K562 (cell line): ENCODE measurements around the gene METTL21C. TPM values are rescaled to one million over a fixed set of nuclear protein-coding genes. Genes with fewer than 3 reads are reported as not detected.

Experiments used
- ATAC-seq: fragments of 200-7000 bp; cut with Tn5 transposase; 3 replicates; pipeline ENCODE4 v1.9.1; 2020; ENCODE audit warnings: moderate library complexity
- BruUV-seq: library from RNA; stranded (reverse); fragments of 400-500 nt; replicated peaks from 2 replicates; lab custom pipeline; 2021; lab: Mats Ljungman, UMichigan
- CTCF ChIA-PET: fragments of 300-600 bp; formaldehyde crosslinking; extraction: SDS; loops from one replicate; lab custom pipeline; 2021; ENCODE audit warnings: low intra/inter-chr PET ratio; lab: Yijun Ruan, JAX
- POLR2A ChIA-PET: fragments of 300-600, 350-650 bp; sonication (Branson Sonifier 250); formaldehyde crosslinking; extraction: SDS; loops from one replicate; lab custom pipeline; 2021; ENCODE audit warnings: antibody characterized with exemption, inconsistent platforms; lab: Yijun Ruan, JAX
- DNase-seq, 4 experiments: peaks; one replicate each; pipeline versions ENCODE4 v3.0.0 to v3.0.0-alpha.2; 2011 to 2018; ENCODE audit warnings: low spot score in 3 of 4, mixed read lengths in 3 of 4; ENCODE audit errors: extremely low read depth in 1 of 4
- FAIRE-seq: peaks from 2 replicates; lab custom pipeline; 2011; peaks lifted over from hg19 to GRCh38; lab: Jason Lieb, UNC
- H2AFZ ChIP-seq: 2 replicates; pipeline ENCODE4 v1.6.0; 2011; ENCODE audit warnings: low read depth, low read length, control low read depth, inconsistent platforms
- H3K27ac ChIP-seq: fragments of 200-600 bp; 3 replicates; pipeline ENCODE4 v1.8.0; 2011; ENCODE audit warnings: low read depth, mild to moderate bottlenecking, control low read depth, inconsistent platforms, low read length, moderate library complexity, mixed read lengths; ENCODE audit errors: extremely low read depth
- H3K27me3 ChIP-seq, 2 experiments: fragments of 300-600 bp in 1 of 2; 2 replicates in 1 of 2; 3 replicates in 1 of 2; pipeline versions ENCODE4 v1.6.0 to v1.8.0; 2011; ENCODE audit warnings: inconsistent platforms in 2 of 2, low read length in 2 of 2, mild to moderate bottlenecking in 1 of 2, mixed read lengths in 1 of 2, moderate library complexity in 1 of 2; ENCODE audit not compliant: control insufficient read depth in 2 of 2, insufficient read depth in 2 of 2
- H3K36me3 ChIP-seq: fragments of 300-600 bp; 3 replicates; pipeline ENCODE4 v1.8.0; 2011; ENCODE audit warnings: mild to moderate bottlenecking, low read length, inconsistent platforms; ENCODE audit not compliant: control insufficient read depth, insufficient read depth
- H3K4me1 ChIP-seq, 2 experiments: fragments of 200-600 bp in 1 of 2; replicated peaks in 1 of 2; 2 replicates in 1 of 2; 3 replicates in 1 of 2; pipeline versions ENCODE4 v1.5.1 to v1.8.0; 2011; ENCODE audit warnings: inconsistent platforms in 2 of 2, low read length in 2 of 2, mild to moderate bottlenecking in 1 of 2, mixed read lengths in 1 of 2, moderate library complexity in 1 of 2; ENCODE audit not compliant: control insufficient read depth in 2 of 2, insufficient read depth in 2 of 2
- H3K4me2 ChIP-seq: 2 replicates; pipeline ENCODE4 v1.6.1; 2011; ENCODE audit warnings: low read length, control low read depth, inconsistent platforms, mixed read lengths; ENCODE audit not compliant: insufficient read depth
- H3K4me3 ChIP-seq: fragments of 200-600 bp; sonication (generic), shearing (Covaris generic); 2 replicates; pipeline ENCODE4 v1.5.1; 2016; ENCODE audit warnings: control low read depth, inconsistent platforms
- H3K79me2 ChIP-seq: fragments of 200-600 bp; 3 replicates; pipeline ENCODE4 v1.8.0; 2011; ENCODE audit warnings: low read length, inconsistent platforms; ENCODE audit not compliant: control insufficient read depth, insufficient read depth
- H3K9ac ChIP-seq, 2 experiments: 2 replicates each; pipeline versions ENCODE4 v1.6.0 to v1.6.1; 2011; ENCODE audit warnings: low read depth in 2 of 2, low read length in 2 of 2, control low read depth in 1 of 2, inconsistent platforms in 1 of 2, mild to moderate bottlenecking in 1 of 2, mixed read lengths in 1 of 2; ENCODE audit not compliant: insufficient read depth in 1 of 2
- H3K9me1 ChIP-seq: one replicate; pipeline ENCODE4 v1.6.0; 2011; ENCODE audit warnings: inconsistent platforms, mild to moderate bottlenecking, low read length, moderate library complexity; ENCODE audit not compliant: control insufficient read depth, insufficient read depth
- H3K9me3 ChIP-seq: replicated peaks from 2 replicates; pipeline ENCODE4 v1.5.1; 2011; ENCODE audit warnings: low read depth, low read length, inconsistent platforms; ENCODE audit not compliant: control insufficient read depth, insufficient read depth
- H4K20me1 ChIP-seq: replicated peaks from 2 replicates; pipeline ENCODE4 v1.6.1; 2011; ENCODE audit warnings: low read length, inconsistent platforms, mixed read lengths; ENCODE audit not compliant: control insufficient read depth, insufficient read depth
- DDX20 ChIP-seq: fragments of 450-650 bp; IDR thresholded peaks from 2 replicates; pipeline ENCODE4 v1.6.1; 2016; ENCODE audit warnings: missing genetic modification characterization, low read depth, mild to moderate bottlenecking, missing compliant biosample characterization, moderate library complexity
- E2F8 ChIP-seq: fragments of 450-650 bp; IDR thresholded peaks from 2 replicates; pipeline ENCODE4 v1.7.1; 2018; ENCODE audit warnings: mild to moderate bottlenecking, low read depth; ENCODE audit not compliant: partially characterized antibody
- HES1 ChIP-seq: fragments of 450-650 bp; IDR thresholded peaks from 2 replicates; pipeline ENCODE4 v1.6.1; 2016; ENCODE audit warnings: low read depth, mild to moderate bottlenecking, moderate library complexity
- HMG20A ChIP-seq: fragments of 450-650 bp; formaldehyde crosslinking; conservative IDR thresholded peaks from 2 replicates; pipeline ENCODE4 v1.4.0; 2020; ENCODE audit warnings: mild to moderate bottlenecking, mixed read lengths
- KLF13 ChIP-seq: fragments of 450-650 bp; IDR thresholded peaks from 2 replicates; pipeline ENCODE4 v1.6.1; 2016; ENCODE audit warnings: missing genetic modification characterization, low read depth, mild to moderate bottlenecking, missing compliant biosample characterization, moderate library complexity, borderline replicate concordance
- MLX ChIP-seq, 2 experiments: fragments of 450-650 bp in 1 of 2; sonication (generic) in 1 of 2; formaldehyde crosslinking; conservative IDR thresholded peaks; 2 replicates each; pipeline versions ENCODE4 v1.4.0 to v1.8.1; 2020 to 2022; ENCODE audit warnings: mild to moderate bottlenecking in 1 of 2, missing genetic modification reagents in 1 of 2
- NFIX ChIP-seq: fragments of 250-450 bp; sonication (Bioruptor Pico); IDR thresholded peaks from 2 replicates; pipeline ENCODE4 v1.4.0; 2020; ENCODE audit warnings: low read depth, mild to moderate bottlenecking, moderate library complexity
- RBM34 ChIP-seq: fragments of 200-400 bp; formaldehyde crosslinking; IDR thresholded peaks from 2 replicates; pipeline ENCODE4 v1.6.1; 2018; ENCODE audit warnings: low read length, borderline replicate concordance; ENCODE audit not compliant: insufficient read depth
- SNRNP70 ChIP-seq: fragments of 200-400 bp; formaldehyde crosslinking; optimal IDR thresholded peaks from 2 replicates; pipeline ENCODE3; 2017; ENCODE audit warnings: low read depth, low read length
- U2AF1 ChIP-seq: fragments of 200-400 bp; formaldehyde crosslinking; optimal IDR thresholded peaks from 2 replicates; pipeline ENCODE3; 2017; ENCODE audit warnings: mild to moderate bottlenecking, low read depth, low read length, moderate library complexity
- XRCC3 ChIP-seq: fragments of 450-650 bp; IDR thresholded peaks from 2 replicates; pipeline ENCODE4 v1.6.1; 2017; ENCODE audit warnings: mild to moderate bottlenecking, moderate library complexity
- ZNF280A ChIP-seq: fragments of 450-650 bp; IDR thresholded peaks from 2 replicates; pipeline ENCODE4 v1.6.1; 2018; ENCODE audit warnings: mild to moderate bottlenecking, low read depth; ENCODE audit not compliant: partially characterized antibody
- ZNF280B ChIP-seq: fragments of 250-450 bp; sonication (Bioruptor Pico); IDR thresholded peaks from 2 replicates; pipeline ENCODE4 v1.5.1; 2021; ENCODE audit warnings: mild to moderate bottlenecking
- ZNF347 ChIP-seq: fragments of 450-650 bp; formaldehyde crosslinking; IDR thresholded peaks from 2 replicates; pipeline ENCODE4 v1.4.0; 2020; ENCODE audit warnings: low read depth, mild to moderate bottlenecking, moderate library complexity
- ZZZ3 ChIP-seq: fragments of 450-650 bp; IDR thresholded peaks from 2 replicates; pipeline ENCODE4 v1.6.1; 2016; ENCODE audit warnings: antibody characterized with exemption, mild to moderate bottlenecking, moderate library complexity
- WGBS: fragments of 100-300 bp; shearing (Covaris generic); methylation state at CpG from one replicate; pipeline ENCODE4 v1.1.6; 2016; ENCODE audit warnings: low coverage, mixed read lengths; ENCODE audit not compliant: insufficient coverage; ENCODE audit errors: missing lambda C conversion rate; 5-methylcytosine and 5-hydroxymethylcytosine counted together
- in situ Hi-C: fragments of 300-500 bp; cut with MboI; formaldehyde crosslinking; loops from 4 replicates; pipeline ENCODE4 v1.15.0; 2018; ENCODE audit warnings: inconsistent platforms, mixed read lengths
- intact Hi-C: fragments of 100-400 bp; cut with micrococcal nuclease; formaldehyde crosslinking; loops from 2 replicates; pipeline ENCODE4 v1.14.2; 2022
- polyA plus RNA-seq, 8 experiments: library from polyadenylated mRNA; depleted of rRNA in 4 of 8; stranded (reverse) in 5 of 8; unstranded in 3 of 8; fragments of >200 nt; fragmentation: Nextera tagmentation in 2 of 8; fragmentation: Illumina TruSeq in 1 of 8; extraction: Ambion mirVana in 2 of 8; extraction: Trizol in 1 of 8; gene quantifications; 2 replicates each; pipeline versions ENCODE4 v1.2.1 to v1.2.3, GENCODE V29; 2011 to 2014; ENCODE audit warnings: inconsistent platforms in 1 of 8, missing spikeins in 1 of 8
- total RNA-seq, 7 experiments: library from RNA; depleted of rRNA in 6 of 7; stranded (reverse); fragments of >200 nt in 6 of 7; fragmentation: Illumina TruSeq in 2 of 7; extraction: Trizol in 2 of 7; gene quantifications; 2 replicates each; pipeline versions ENCODE4 v1.2.1 to v1.2.3, GENCODE V29; 2011 to 2021; ENCODE audit warnings: low replicate concordance in 1 of 7

The METTL21C gene
- total and polyA plus RNA-seq, 9 of the 15 experiments (the other 6 are each of a cell fraction or from before 2014, with no cell fraction given), result not detected

- FAIRE-seq (no peak), ATAC-seq (no peak), DNase-seq (no peak)
- H3K9me1 ChIP-seq, result no peaks in the 10 kb centered on the region
- TF ChIP-seq U2AF1 (no peak), ZNF347 (CRISPR knock-in tag) (no peak), E2F8 (no peak), RBM34 (no peak), ZNF280A (no peak), HMG20A (CRISPR knock-in tag) (no peak), XRCC3 (no peak), MLX (CRISPR knock-in tag; conservative IDR thresholded peaks at IDR 0.05) (no peak), SNRNP70 (no peak), ZZZ3 (no peak), ZNF280B (no peak), HES1 (no peak), KLF13 (tag) (no peak), DDX20 (tag) (no peak), NFIX (CRISPR knock-in tag) (no peak)
- peaks cover 0 to 6% of the 10 kb centered on the region in 2 experiments; a peak in 3 of 5 replicates for H3K4me1 ChIP-seq
- H3K4me2 ChIP-seq, result no peak overlapping the region
- POLR2A ChIA-PET, result no interaction called here
- no peaks in the 10 kb centered on the region for H3K27me3 ChIP-seq
- no peak overlapping the region for H3K27ac ChIP-seq
- no peak overlapping the region for H3K4me3 ChIP-seq
- WGBS, result 90% methylated on average over 4 of the region's 4 CpGs
- H2AFZ ChIP-seq, result no peak overlapping the region
- in situ Hi-C loops, result no loop called here
- CTCF ChIA-PET, result no interaction called here
- intact Hi-C loops, result loop anchor here (10.0 kb wide), 1 partner anchor 107 kb away; the partner anchor contains the start of gene TEX30
- H3K36me3 ChIP-seq, result peaks cover 70% of the 10 kb centered on the region
- no peaks in the 10 kb centered on the region for H4K20me1 ChIP-seq
- no peaks in the 10 kb centered on the region; the same call in 1 of the 2 replicates for H3K9me3 ChIP-seq
- BruUV-seq, result no TSS peak
- no peaks in the 10 kb centered on the region for H3K79me2 ChIP-seq
- H3K9ac ChIP-seq, result no peak overlapping the region
Observed at GRCh38 chr13:102667911-102668310, 26.9 kb downstream of the METTL21C start.
